ENCODE measurements around the gene ADAR.
"Not testable (repeated sequence)": the region's sequence is repeated elsewhere in the genome, so short reads cannot be mapped to it uniquely, and the experiment has no call there.

Gene ADAR, protein sequence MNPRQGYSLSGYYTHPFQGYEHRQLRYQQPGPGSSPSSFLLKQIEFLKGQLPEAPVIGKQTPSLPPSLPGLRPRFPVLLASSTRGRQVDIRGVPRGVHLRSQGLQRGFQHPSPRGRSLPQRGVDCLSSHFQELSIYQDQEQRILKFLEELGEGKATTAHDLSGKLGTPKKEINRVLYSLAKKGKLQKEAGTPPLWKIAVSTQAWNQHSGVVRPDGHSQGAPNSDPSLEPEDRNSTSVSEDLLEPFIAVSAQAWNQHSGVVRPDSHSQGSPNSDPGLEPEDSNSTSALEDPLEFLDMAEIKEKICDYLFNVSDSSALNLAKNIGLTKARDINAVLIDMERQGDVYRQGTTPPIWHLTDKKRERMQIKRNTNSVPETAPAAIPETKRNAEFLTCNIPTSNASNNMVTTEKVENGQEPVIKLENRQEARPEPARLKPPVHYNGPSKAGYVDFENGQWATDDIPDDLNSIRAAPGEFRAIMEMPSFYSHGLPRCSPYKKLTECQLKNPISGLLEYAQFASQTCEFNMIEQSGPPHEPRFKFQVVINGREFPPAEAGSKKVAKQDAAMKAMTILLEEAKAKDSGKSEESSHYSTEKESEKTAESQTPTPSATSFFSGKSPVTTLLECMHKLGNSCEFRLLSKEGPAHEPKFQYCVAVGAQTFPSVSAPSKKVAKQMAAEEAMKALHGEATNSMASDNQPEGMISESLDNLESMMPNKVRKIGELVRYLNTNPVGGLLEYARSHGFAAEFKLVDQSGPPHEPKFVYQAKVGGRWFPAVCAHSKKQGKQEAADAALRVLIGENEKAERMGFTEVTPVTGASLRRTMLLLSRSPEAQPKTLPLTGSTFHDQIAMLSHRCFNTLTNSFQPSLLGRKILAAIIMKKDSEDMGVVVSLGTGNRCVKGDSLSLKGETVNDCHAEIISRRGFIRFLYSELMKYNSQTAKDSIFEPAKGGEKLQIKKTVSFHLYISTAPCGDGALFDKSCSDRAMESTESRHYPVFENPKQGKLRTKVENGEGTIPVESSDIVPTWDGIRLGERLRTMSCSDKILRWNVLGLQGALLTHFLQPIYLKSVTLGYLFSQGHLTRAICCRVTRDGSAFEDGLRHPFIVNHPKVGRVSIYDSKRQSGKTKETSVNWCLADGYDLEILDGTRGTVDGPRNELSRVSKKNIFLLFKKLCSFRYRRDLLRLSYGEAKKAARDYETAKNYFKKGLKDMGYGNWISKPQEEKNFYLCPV

DNA sequence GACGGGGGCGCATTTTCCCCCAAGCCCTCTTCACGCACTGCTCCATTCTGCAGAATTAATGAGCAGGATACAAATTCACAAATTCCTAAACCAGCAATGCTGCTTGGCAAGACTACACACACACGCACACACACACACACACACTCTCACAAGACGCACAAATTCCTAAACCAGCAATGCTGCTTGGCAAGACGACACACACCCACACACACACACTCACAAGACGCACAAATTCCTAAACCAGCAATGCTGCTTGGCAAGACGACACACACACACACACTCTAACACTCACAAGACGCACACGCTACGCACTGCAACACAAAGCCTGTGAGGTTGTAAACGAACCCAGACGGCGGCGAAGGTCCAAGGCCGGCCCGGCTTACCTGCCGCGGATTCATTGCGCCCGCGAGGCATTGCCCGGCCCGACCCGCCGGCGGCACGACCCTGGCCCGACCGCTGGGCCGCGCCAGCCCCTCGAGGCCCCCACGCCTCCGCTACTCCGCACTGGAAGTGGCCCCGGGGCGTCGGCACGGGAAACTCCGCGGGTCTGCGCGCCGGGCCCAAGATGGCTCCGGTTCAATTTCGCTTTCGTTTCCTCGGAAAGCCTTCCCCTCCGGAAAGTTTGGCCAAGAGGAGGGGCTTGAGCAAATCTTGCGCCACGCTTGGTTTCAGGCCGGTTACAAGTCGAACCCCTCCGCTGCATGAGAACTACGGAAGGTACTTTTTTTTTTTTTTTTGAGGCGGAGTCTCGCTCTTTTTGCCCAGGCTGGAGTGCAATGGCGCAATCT, at the start of gene ADAR:
ADAR (minus strand) TSS at position 578 of the 788 bp plus-strand sequence; CDS start at position 398, 180 bp downstream.
- DNase-seq (ENCODE audit: low read depth, low spot score), result peak; percentile 87

DNA sequence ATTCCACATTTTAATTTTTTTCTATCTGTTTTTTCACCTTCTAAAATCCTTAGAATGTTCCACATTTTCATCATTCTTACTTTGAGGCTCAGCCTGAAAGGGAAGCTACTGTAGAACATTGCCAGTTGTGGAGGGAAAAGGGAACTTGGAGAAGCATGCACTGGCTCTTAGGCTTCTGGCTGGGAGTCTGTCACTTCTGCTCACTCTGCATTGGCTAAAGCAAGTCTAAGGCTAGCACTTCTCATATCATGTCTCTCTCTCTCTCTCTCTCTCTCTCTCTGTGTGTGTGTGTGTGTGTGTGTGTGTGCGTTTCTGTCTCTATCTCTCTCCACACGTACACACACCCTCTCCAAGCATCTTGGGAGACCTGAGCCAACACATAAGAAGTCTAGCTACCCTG, 49.6 kb upstream of the ADAR start:
- DNase-seq (ENCODE audit: low read depth, low spot score), result no peak

DNA sequence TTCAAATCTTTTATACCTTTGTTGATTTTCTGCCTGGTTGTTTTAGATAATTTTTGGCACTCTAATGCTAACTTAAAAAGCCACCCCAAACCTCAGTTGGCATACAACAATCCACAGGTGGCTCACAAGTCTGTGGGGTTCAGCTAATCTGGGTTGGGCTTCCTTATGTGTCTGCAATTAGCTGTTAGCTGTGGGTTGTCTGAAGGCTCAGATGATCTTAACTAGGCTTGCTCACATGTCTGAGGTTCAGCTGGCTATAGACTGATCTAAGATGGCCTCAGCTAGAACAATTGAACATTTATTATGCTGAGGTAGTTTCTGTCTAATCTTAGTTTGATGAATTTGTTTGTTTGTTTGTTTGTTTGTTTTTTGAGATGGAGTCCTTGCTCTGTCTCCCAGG, 44.9 kb upstream of the ADAR start:
- no peak for DNase-seq (ENCODE audit: low read depth, low spot score)

DNA sequence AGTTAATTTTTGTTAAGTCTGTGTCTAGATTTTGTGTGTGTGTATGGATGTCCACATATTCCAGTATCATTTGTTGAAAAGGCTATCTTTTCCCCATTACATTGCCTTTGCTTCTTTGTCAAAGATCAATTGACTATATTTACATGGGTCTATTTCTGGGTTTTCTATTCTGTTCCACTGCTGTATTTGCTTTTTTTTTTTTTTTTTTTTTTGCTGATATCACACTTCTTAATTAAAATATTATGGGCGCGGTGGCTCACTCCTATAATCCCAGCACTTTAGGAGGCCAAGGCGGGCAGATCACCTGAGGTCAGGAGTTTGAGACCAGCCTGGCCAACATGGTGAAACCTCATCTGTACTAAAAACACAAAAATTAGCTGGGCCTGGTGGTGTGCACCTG, 36.7 kb upstream of the ADAR start:
- DNase-seq (ENCODE audit: low read depth, low spot score), result not testable (repeated sequence)

DNA sequence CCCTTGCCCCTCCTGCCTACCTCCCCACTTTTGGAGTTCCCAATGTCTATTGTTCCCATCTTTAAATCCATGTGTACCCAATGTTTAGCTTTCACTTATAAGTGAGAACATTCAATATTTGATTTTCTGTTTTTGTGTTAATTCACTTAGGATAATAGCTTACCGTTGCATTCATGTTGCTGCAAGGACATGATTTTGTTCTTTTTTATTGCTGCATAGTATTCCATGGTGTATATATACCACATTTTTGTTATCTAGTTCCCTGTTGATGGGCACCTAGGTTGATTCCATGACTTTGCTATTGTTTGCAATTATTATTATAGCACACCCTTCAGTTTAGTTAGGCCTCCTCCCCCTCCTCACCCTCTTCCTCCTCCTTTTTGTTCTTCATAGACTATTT, 33.5 kb upstream of the ADAR start:
- DNase-seq (ENCODE audit: low read depth, low spot score), result no peak

DNA sequence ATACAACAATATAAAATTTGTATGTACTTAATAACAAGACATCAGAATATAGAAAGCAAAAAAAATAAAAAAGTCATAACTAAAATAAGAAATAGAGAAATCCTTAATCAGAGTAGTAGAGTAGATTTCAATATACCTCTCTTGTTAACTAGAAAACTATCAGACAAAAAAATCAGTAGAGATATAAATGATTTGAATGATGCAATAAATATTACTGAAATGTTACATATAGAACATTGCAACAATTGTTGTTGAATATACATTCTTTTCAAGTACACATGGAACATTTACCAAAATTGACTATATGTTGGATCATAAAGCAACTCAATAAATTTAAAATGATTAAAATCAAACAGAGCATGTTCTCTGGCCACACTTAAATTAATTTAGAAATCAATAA, 31.9 kb upstream of the ADAR start:
- DNase-seq (ENCODE audit: low read depth, low spot score), result no peak

DNA sequence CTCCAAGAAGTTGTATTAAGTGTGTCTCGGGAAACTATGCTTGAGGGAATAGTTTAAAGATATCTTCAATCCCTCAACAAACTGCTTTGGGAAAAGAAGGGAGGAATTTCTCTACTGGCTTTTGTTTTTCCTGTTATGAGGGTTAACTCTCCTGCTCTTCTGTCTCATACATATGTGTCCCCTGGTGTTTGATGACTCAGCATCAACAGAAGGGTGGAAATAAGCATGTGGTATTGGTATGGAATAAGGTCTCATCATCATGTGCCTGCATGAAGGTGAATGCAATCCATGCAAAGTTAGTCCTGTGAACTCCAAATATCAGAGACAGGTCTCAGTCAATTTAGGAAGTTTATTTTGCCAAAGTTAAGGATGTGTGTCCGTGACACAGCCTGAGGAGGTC, 27.2 kb upstream of the ADAR start:
- DNase-seq (ENCODE audit: low read depth, low spot score), result no peak

DNA sequence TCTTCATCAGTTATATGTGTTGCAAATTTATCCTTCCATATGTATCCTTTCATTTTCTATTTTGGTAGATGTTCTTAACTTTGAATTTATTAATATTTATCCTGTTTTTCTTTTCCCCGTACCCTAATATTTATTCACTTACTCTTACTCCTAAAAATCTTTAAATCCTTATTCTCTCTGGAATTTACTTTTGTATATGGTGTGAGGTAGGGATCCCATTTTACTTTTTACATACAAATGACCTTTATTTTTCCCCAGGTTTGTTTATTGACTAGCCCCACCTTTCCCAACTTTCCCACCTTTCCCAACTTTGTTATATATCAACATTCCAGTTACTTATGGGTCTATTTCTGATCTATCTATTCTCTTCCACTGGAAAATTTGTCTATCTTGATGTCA, 21.7 kb upstream of the ADAR start:
- no peak for DNase-seq (ENCODE audit: low read depth, low spot score)

DNA sequence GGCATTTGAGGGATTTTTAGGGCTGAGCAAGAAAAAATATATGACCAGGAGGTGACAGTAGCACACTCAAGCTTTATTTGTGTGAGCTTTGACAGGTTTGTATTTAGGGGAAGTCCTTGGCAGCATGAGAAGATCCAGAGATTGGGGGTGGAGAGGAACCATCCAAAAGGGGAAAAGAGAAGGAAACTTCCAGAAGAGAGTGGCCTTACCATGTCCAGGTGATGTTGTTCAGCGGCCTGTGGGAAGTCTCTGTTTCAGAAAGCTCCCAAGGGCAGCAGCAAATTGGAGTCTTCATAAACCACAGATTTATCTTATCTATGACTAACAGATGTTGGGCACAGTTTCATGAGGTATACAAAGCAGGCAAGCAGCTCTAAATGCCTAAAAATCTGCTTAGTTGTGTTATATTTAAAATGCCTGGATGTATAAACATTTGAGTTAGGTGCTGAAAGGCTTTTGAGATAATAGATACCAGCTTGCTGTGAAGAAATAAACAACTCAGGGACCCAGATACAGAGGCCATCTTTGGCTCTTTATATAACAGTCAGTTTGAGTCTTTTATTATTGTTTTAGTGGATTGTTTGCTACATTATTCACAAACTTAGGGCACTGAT, 21.2 kb upstream of the ADAR start:
- no peak for DNase-seq (ENCODE audit: low read depth, low spot score)

DNA sequence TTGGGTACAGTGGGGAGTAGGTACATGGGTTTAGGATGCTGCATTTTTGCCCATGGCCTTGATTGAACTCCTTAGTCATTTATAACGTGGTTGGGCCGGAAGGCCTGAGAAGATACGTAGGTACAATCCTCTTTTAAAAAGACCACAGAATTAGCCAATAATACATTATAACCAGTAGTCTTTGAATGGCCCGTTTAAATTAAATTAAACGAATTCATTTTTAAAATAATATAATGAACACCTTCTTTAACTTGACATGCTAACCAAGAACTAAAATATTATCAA, 20.1 kb upstream of the ADAR start:
- DNase-seq (ENCODE audit: low read depth, low spot score), result no peak

DNA sequence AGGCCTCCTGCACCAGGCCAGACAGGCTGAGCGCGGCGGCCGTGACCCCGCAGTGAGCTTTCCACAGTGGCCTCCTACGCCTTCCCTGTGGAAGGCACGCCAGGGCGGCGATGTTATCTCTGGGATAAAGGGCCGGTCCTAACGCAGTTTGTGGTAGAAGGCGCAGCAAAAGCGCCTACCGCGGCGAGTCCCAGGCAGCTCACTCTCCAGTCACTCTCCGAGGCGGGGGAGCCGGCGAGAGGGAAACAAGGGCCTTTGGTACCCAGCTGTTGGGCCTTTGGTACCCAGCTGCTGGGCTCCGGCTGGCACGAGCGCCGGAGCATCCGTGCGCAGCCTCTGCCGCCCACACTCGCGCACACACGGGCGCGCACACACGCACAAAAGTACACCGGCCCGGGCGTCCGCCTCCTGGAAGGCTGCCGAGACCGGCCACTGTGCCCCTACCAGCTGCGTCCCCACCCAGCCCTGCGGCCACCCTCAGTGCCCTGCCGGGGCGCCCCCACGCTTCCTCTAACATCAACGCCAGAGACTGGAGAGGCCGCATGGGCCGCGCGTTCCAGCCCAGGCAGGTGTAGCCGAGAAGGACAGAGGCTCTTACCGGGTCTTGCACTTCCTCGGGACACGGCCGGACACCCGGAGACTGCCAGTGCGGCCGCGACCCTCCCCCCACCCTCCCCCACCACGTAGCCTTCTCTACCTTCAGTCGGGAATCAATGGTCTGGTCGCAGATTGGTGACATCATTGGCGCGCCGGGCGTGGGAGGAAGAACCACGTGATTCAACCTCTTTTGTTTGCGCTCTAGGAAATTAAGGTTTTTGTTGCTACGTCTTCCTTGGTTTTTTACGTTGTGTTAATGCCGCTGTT, 19.5 kb upstream of the ADAR start:
- DNase-seq (ENCODE audit: low read depth, low spot score), result peak; percentile 88

DNA sequence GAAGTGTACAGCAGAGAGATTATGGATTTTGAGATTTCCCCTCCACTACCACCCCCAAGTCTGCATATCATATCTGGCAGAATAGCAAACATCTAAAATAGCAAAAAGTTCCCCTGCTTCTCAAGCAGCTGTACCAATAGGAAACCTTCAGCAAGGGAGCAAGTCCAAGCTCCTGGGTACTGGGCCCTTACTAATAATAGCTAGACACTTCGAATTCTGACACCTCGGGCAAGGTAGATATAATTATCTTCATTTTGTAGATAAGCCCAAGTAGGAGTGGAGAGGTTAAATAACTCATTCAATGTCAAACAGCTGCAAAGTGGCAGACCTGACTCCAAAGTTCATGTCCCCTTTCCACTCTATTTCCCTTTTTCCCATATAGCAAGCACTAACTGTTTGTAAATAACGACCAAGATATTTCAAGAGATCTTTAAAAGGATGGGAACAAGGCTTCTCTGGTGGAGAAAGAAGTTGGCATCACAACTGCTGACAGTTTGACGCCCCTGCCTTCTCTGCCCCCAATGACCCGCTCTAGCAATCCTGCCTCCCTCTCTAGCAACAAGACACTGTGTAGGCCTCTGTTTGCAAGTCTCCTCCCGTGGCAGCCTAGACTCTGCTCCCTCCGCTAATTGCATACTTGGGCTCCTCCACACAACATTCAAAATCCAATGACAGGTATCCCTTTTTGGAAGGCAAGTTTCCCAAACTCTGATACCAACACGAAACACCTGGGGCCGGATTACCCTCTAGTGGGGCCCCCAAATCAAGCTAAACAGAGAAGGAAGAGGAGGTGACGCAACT, 18.7 kb upstream of the ADAR start:
- no peak for DNase-seq (ENCODE audit: low read depth, low spot score)

DNA sequence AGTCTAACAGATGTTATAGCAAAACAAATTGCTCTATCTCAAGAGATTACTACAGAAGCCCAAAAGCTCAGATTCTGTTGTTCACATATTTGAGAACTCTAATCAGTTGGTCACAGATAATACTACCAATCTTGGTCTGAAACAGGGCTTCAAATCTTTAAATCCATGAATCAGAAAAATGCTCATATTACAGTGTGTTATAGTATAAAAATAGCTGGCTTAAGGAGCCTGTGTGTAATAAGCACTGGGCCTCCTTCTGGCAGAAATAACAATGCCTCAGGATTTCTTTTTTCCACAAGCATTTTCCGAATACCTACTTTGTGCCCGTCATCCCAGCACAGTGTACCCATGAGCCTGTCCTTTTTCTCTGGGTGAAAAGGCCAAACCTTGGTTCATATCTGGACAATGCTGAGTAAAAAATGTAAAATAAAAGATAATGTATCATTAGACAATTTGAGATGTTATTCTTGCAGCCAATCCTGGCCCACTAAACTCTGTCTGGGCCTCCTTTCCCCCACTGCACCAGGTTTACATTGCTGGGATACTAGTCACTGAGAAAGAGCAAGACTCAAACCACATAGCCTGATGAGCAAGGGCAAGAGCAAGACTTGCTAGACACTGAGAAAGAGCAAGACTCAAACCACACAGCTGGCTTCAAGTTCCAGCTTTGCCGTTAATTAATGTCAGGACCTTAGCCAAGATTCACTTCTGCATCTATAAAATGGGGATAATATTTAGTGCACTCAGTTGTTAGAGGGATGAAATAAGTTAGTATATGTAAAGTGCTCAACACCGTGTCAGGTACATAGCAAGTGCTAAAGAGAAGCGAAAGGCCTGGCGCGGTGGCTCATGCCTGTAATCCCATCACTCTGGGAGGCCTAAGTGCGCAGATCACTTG, 17.0 kb upstream of the ADAR start:
- DNase-seq (ENCODE audit: low read depth, low spot score), result no peak

DNA sequence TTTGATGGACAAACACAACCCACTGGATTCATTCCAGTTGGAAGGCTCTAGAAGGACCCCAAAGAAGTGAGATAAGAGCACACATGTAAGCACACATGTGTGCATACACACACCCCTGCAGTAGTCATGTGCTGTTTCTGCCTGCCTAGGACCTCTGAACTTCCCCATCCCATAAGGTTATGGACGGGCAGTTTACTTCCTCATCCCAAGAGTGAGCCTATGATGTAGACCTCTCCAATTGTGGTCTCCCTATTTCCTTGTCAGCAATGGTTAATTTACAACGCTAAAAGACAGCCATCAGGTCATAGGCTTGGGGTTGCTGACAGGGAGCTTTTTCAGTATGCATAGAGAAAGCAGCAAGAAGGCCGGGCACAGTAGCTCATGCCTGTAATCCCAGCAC, 15.4 kb upstream of the ADAR start:
- no peak for DNase-seq (ENCODE audit: low read depth, low spot score)

DNA sequence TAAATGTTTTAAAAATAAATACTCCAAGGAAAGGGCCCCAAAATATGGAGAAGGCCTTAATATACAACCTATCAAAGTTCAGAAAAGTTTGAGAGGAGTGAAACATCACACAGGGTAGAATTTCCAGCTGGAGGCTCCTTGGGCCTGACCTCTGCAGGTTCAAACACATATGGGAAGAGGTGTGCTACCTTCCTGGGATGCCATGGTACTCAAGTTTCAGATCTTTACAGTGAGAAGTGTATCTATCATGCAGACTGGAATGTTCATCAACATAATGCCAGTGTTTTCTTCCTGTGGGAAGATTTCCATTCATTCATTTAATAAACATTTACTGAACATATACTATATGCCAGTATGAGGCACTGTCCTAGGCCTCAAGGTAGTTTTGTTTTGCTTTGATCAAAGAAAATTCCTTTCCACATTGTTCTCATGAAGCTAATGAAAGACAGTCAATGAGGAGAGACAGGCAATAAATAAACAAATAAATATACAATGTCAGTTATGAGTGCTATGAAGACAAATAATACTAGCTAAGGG, 14.6 kb upstream of the ADAR start:
- DNase-seq (ENCODE audit: low read depth, low spot score), result no peak

DNA sequence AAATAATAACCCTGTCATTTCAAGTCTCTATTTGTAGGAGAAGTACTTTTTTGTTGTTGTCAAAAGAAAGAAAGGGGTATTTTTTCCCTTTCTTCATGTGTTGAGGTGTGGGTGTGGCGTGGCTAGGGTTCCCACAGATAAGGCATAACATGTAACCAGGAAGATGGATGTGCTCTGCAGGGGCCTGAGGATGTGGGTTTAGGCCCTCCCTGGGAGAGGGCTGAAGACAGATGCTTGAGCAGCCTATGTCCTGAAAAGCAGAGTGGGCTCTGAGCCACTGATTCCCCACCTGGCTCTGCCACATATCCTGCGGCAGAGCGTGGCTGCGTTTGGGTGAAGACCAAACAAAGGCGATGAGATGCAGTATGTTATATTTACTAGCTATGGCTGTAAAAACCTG, 13.9 kb upstream of the ADAR start:
- no peak for DNase-seq (ENCODE audit: low read depth, low spot score)

DNA sequence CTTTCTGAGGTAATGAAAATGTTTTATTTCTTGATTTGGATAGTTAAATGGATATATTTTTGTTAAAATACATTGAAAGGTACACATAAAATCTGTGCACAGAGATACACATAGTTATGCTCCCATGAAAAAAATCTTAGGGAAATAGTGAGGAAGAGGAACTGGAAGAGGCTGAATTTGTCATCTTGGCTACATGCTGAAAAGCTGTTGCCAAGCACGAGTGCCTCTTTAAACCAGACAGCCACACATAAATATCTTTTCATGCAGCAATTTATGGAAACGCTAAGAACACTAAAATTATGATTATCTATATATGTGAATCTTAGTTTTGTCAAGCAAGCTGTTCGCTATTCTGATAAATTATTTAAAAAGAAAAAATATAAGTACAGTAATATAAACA, 12.8 kb upstream of the ADAR start:
- no peak for DNase-seq (ENCODE audit: low read depth, low spot score)
